ENCODE measurements around the gene CTSZ. TPM values are rescaled to one million over a fixed set of nuclear protein-coding genes. Genes with fewer than 3 reads are reported as not detected.

The CTSZ gene
- total and polyA plus RNA-seq, 2 donors from 2014 or later, result 200 to 234 TPM

GRCh38 chr20:58996226-58996611, 10.8 kb downstream of the CTSZ start:
- peaks cover 16 to 54% (median 37%) of the 10 kb centered on the region in 3 donors for H3K36me3 ChIP-seq (ENCODE audit: control insufficient read depth in 2 of 3, insufficient read depth in 3 of 3, low read length in 3 of 3)

GRCh38 chr20:58995461-58996225, 11.4 kb downstream of the CTSZ start:
- DNase-seq (peak in 3 of 5 donors; percentile 56 to 77 (median 60)), FAIRE-seq (no peak)
- no peaks in the 10 kb centered on the region for H3K9me3 ChIP-seq (ENCODE audit: control insufficient read depth in 2 of 3, insufficient read depth in 1 of 3, low read length in 3 of 3)
- intact Hi-C loops (cut with DNase I), result no loop called here
- no peak overlapping the region for H3K9ac ChIP-seq (ENCODE audit: low read length in 3 of 3)
- H3K27me3 ChIP-seq (ENCODE audit: control insufficient read depth, insufficient read depth, low read length), result no peaks in the 10 kb centered on the region
- H3K4me3 ChIP-seq (ENCODE audit: low read length in 3 of 3), result no peak overlapping the region
- H3K4me1 ChIP-seq (ENCODE audit: control insufficient read depth in 2 of 3, insufficient read depth in 2 of 3, low read depth in 1 of 3, low read length in 3 of 3), result peaks cover 0 to 11% (median 10%) of the 10 kb centered on the region in 3 donors
- H3K27ac ChIP-seq (ENCODE audit: low read depth in 2 of 2, low read length in 2 of 2), result peak overlapping the region; percentile 72 to 85
- H3K36me3 ChIP-seq (ENCODE audit: control insufficient read depth in 2 of 3, insufficient read depth in 3 of 3, low read length in 3 of 3), result peaks cover 16 to 60% (median 42%) of the 10 kb centered on the region in 3 donors
- TF ChIP-seq CTCF (IDR thresholded peaks at IDR 0.05; ENCODE audit: borderline replicate concordance, extremely low read depth, insufficient read depth), result no peak

More at GRCh38 chr20:58996226-58996611, 10.8 kb downstream of the CTSZ start:
- Histone ChIP-seq H3K27ac (ENCODE audit: low read depth in 2 of 2, low read length in 2 of 2) (peak overlapping the region; percentile 67 to 85), H3K9ac (ENCODE audit: low read length in 3 of 3) (no peak overlapping the region), H3K4me1 (ENCODE audit: control insufficient read depth in 2 of 3, insufficient read depth in 2 of 3, low read depth in 1 of 3, low read length in 3 of 3) (peaks cover 0 to 11% (median 10%) of the 10 kb centered on the region in 3 donors), H3K27me3 (ENCODE audit: control insufficient read depth, insufficient read depth, low read length) (no peaks in the 10 kb centered on the region), H3K4me3 (ENCODE audit: low read length in 3 of 3) (no peak overlapping the region), H3K9me3 (ENCODE audit: control insufficient read depth in 2 of 3, insufficient read depth in 1 of 3, low read length in 3 of 3) (no peaks in the 10 kb centered on the region)
- FAIRE-seq (no peak), DNase-seq (peak in 1 of 5 donors; percentile 40)
- intact Hi-C loops (cut with DNase I), result no loop called here
- no peak for TF ChIP-seq CTCF (IDR thresholded peaks at IDR 0.05; ENCODE audit: borderline replicate concordance, extremely low read depth, insufficient read depth)

DNA sequence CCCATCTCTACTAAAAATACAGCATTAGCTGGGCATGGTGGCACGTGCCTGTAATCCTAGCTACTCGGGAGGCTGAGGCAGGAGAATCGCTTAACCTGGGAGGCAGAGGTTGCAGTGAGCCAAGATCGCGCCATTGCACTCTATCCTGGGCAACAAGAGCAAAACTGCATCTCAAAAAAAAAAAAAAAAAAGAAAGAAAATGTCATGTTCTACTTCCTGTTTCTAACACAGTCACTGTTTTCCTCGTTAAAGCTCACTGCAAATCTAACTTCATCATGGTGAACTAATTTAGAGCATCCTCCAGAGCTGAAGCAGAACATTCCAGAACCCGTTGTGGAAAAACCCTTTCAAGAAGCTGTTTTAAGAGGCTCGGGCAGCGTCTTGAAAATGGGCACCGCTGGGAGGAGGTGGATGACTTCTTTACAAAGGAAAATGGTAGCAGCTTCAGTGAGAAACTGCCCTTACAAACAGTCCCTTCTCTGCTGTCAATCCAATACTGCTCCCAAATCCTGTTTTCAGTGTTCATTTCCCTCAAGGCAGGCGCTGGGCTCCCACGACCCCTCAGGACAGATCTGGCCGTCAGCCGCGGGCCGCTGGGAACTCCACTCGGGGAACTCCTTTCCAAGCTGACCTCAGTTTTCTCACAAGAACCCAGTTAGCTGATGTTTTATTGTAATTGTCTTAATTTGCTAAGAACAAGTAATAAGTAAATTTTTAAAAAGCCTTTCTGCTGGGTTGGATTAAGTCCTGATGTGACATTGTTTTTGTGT, 12.5 kb downstream of the CTSZ start:
- Histone ChIP-seq H3K36me3 (ENCODE audit: control insufficient read depth in 2 of 3, insufficient read depth in 3 of 3, low read length in 3 of 3) (peaks cover 16 to 67% (median 45%) of the 10 kb centered on the region in 3 donors), H3K4me3 (ENCODE audit: low read length in 3 of 3) (no peak overlapping the region), H3K9ac (ENCODE audit: low read length in 3 of 3) (no peak overlapping the region), H3K27ac (ENCODE audit: low read depth in 2 of 2, low read length in 2 of 2) (no peak overlapping the region), H3K27me3 (ENCODE audit: control insufficient read depth, insufficient read depth, low read length) (no peaks in the 10 kb centered on the region), H3K4me1 (ENCODE audit: control insufficient read depth in 2 of 3, insufficient read depth in 2 of 3, low read depth in 1 of 3, low read length in 3 of 3) (peaks cover 0 to 11% (median 10%) of the 10 kb centered on the region in 3 donors), H3K9me3 (ENCODE audit: control insufficient read depth in 2 of 3, insufficient read depth in 1 of 3, low read length in 3 of 3) (no peaks in the 10 kb centered on the region)
- intact Hi-C loops (cut with DNase I), result no loop called here
- no peak for TF ChIP-seq CTCF (IDR thresholded peaks at IDR 0.05; ENCODE audit: borderline replicate concordance, extremely low read depth, insufficient read depth)
- DNase-seq, result no peak
- FAIRE-seq, result no peak
